Osteocyte (in vitro differentiated cells): Measurements from ENCODE around the gene ADCYAP1R1. TPM values are rescaled to one million over a fixed set of nuclear protein-coding genes. Genes with fewer than 3 reads are reported as not detected.

Experiments used
- DNase-seq: peaks from one replicate; pipeline ENCODE4 v3.0.0; 2021; ENCODE audit warnings: mixed read lengths; ENCODE audit not compliant: unreplicated experiment; ENCODE audit errors: extremely low spot score
- H3K27ac Mint-ChIP-seq: one replicate; pipeline ENCODE4 v1.8.0; 2021; ENCODE audit warnings: mild to moderate bottlenecking, mixed read lengths; ENCODE audit not compliant: unreplicated experiment
- H3K27me3 Mint-ChIP-seq: one replicate; pipeline ENCODE4 v1.8.0; 2021; ENCODE audit warnings: mixed read lengths; ENCODE audit not compliant: unreplicated experiment
- H3K36me3 Mint-ChIP-seq: one replicate; pipeline ENCODE4 v1.8.0; 2021; ENCODE audit warnings: mixed read lengths; ENCODE audit not compliant: unreplicated experiment
- H3K4me1 Mint-ChIP-seq: one replicate; pipeline ENCODE4 v1.8.0; 2021; ENCODE audit warnings: mixed read lengths; ENCODE audit not compliant: unreplicated experiment
- H3K4me3 Mint-ChIP-seq: one replicate; pipeline ENCODE4 v1.8.0; 2021; ENCODE audit warnings: mild to moderate bottlenecking, moderate library complexity, mixed read lengths; ENCODE audit not compliant: unreplicated experiment
- H3K9me3 Mint-ChIP-seq: one replicate; pipeline ENCODE4 v1.8.0; 2021; ENCODE audit warnings: mixed read lengths; ENCODE audit not compliant: unreplicated experiment
- CTCF ChIP-seq: fragments of 200-600 bp; sonication (generic); IDR thresholded peaks from 2 replicates; pipeline ENCODE4 v1.5.0; 2021; ENCODE audit warnings: antibody characterized with exemption, mild to moderate bottlenecking, moderate library complexity
- total RNA-seq: library from RNA; stranded (reverse); gene quantifications from 2 replicates; pipeline ENCODE4 v1.2.1, GENCODE V29; 2021

ADCYAP1R1 gene
- total RNA-seq, 1 donor from 2014 or later = not detected

- no peaks in the 10 kb centered on the region for H3K36me3 Mint-ChIP-seq
- DNase-seq = no peak
- H3K4me3 Mint-ChIP-seq = no peak overlapping the region
- H3K9me3 Mint-ChIP-seq = no peaks in the 10 kb centered on the region
- H3K27ac Mint-ChIP-seq = no peak overlapping the region
- peaks cover 52% of the 10 kb centered on the region for H3K27me3 Mint-ChIP-seq
- peaks cover 3% of the 10 kb centered on the region for H3K4me1 Mint-ChIP-seq
- TF ChIP-seq CTCF = no peak
Observed at GRCh38 chr7:31047313-31048146, 4.6 kb upstream of the ADCYAP1R1 start.

GRCh38 chr7:31049005-31049765 is 2.9 kb upstream of the ADCYAP1R1 start:
- Mint-ChIP-seq H3K4me1 (peaks cover 3% of the 10 kb centered on the region), H3K9me3 (no peaks in the 10 kb centered on the region), H3K27me3 (peaks cover 52% of the 10 kb centered on the region), H3K27ac (no peak overlapping the region), H3K4me3 (no peak overlapping the region), H3K36me3 (no peaks in the 10 kb centered on the region)
- no peak for DNase-seq
- TF ChIP-seq CTCF = no peak

GRCh38 chr7:31052487-31052840 is 356 bp downstream of the ADCYAP1R1 start:
- Mint-ChIP-seq H3K27ac (no peak overlapping the region), H3K4me1 (peaks cover 3% of the 10 kb centered on the region), H3K4me3 (no peak overlapping the region), H3K9me3 (no peaks in the 10 kb centered on the region), H3K36me3 (no peaks in the 10 kb centered on the region), H3K27me3 (peaks cover 63% of the 10 kb centered on the region)
- no peak for TF ChIP-seq CTCF
- DNase-seq = no peak

GRCh38 chr7:31052841-31053601 is 913 bp downstream of the ADCYAP1R1 start:
- peaks cover 3% of the 10 kb centered on the region for H3K4me1 Mint-ChIP-seq
- no peak for TF ChIP-seq CTCF
- H3K27ac Mint-ChIP-seq = no peak overlapping the region
- no peak overlapping the region for H3K4me3 Mint-ChIP-seq
- no peaks in the 10 kb centered on the region for H3K36me3 Mint-ChIP-seq
- DNase-seq = no peak
- H3K9me3 Mint-ChIP-seq = no peaks in the 10 kb centered on the region
- peaks cover 62% of the 10 kb centered on the region for H3K27me3 Mint-ChIP-seq
